H1 (cell line): ENCODE results near the gene TSHZ2. TPM values are rescaled to one million over a fixed set of nuclear protein-coding genes. Genes with fewer than 3 reads are reported as not detected.

Experiments
- CTCF ChIA-PET: fragments of 300-600 bp; sonication (Branson Sonifier 250); formaldehyde crosslinking; loops from one replicate; lab custom pipeline; 2021; ENCODE audit not compliant: partially characterized antibody; lab: Charles Lee
- POLR2A ChIA-PET: fragments of 300-600 bp; sonication (Branson Sonifier 250); formaldehyde crosslinking; loops from one replicate; lab custom pipeline; 2021; ENCODE audit warnings: inconsistent platforms; ENCODE audit not compliant: partially characterized antibody; lab: Charles Lee
- DNase-seq, 2 experiments: peaks; one replicate each; pipeline versions ENCODE4 v3.0.0 to v3.0.0-alpha.2; 2010 to 2022; ENCODE audit warnings: low spot score in 2 of 2, low read depth in 1 of 2, mixed read lengths in 1 of 2
- FAIRE-seq: peaks from 2 replicates; lab custom pipeline; 2011; peaks lifted over from hg19 to GRCh38; lab: Jason Lieb, UNC
- H2AFZ ChIP-seq: 2 replicates; pipeline ENCODE4 v1.8.1; 2012; ENCODE audit warnings: low read length, inconsistent platforms
- H2AK5ac ChIP-seq: 2 replicates; pipeline ENCODE4 v1.6.1; 2013; ENCODE audit warnings: low read depth, low read length
- H2BK120ac ChIP-seq: replicated peaks from 2 replicates; pipeline ENCODE3; 2013; ENCODE audit warnings: low read depth, low read length, inconsistent platforms
- H2BK12ac ChIP-seq: 2 replicates; pipeline ENCODE4 v1.6.1; 2013; ENCODE audit warnings: low read depth, low read length
- H2BK15ac ChIP-seq: 2 replicates; pipeline ENCODE4 v1.6.1; 2013; ENCODE audit warnings: low read length
- H2BK20ac ChIP-seq: 2 replicates; pipeline ENCODE4 v1.6.1; 2013; ENCODE audit warnings: low read length
- H2BK5ac ChIP-seq: 2 replicates; pipeline ENCODE4 v1.6.1; 2013; ENCODE audit warnings: low read depth, low read length
- H3K14ac ChIP-seq: 2 replicates; pipeline ENCODE4 v1.6.1; 2013; ENCODE audit warnings: inconsistent platforms; ENCODE audit not compliant: insufficient read length
- H3K18ac ChIP-seq: 2 replicates; pipeline ENCODE4 v1.6.1; 2013; ENCODE audit warnings: low read length; ENCODE audit errors: extremely low read depth
- H3K23ac ChIP-seq: 2 replicates; pipeline ENCODE4 v1.6.1; 2013; ENCODE audit warnings: inconsistent platforms; ENCODE audit not compliant: insufficient read length
- H3K23me2 ChIP-seq: 2 replicates; pipeline ENCODE4 v1.6.1; 2013; ENCODE audit warnings: low read depth, low read length
- H3K27ac ChIP-seq: 2 replicates; pipeline ENCODE4 v1.6.1; 2011; ENCODE audit warnings: low read depth, low read length, inconsistent platforms
- H3K27me3 ChIP-seq, 4 experiments: replicated peaks in 1 of 4; 1 replicate in 1 of 4; 2 replicates in 3 of 4; pipeline versions ENCODE4 v1.6.1 to v1.8.1; 2011 to 2013; ENCODE audit warnings: low read length in 3 of 4, mild to moderate bottlenecking in 3 of 4, inconsistent platforms in 2 of 4, mixed read lengths in 2 of 4, moderate library complexity in 1 of 4; ENCODE audit not compliant: control insufficient read depth in 3 of 4, insufficient read depth in 3 of 4; ENCODE audit errors: extremely low read depth in 1 of 4
- H3K36me3 ChIP-seq, 4 experiments: 2 replicates each; pipeline versions ENCODE4 v1.6.1 to v1.8.1; 2011 to 2013; ENCODE audit warnings: mild to moderate bottlenecking in 4 of 4, low read length in 3 of 4, moderate library complexity in 2 of 4, control low read depth in 1 of 4, inconsistent platforms in 1 of 4; ENCODE audit not compliant: insufficient read depth in 4 of 4, control insufficient read depth in 2 of 4
- H3K4ac ChIP-seq: replicated peaks from 2 replicates; pipeline ENCODE3; 2013; ENCODE audit warnings: low read length, low read depth, mixed read lengths, inconsistent platforms; ENCODE audit not compliant: insufficient read length
- H3K4me1 ChIP-seq, 4 experiments: replicated peaks in 1 of 4; 1 replicate in 1 of 4; 2 replicates in 3 of 4; pipeline versions ENCODE4 v1.6.1 to v1.8.1; 2011 to 2013; ENCODE audit warnings: low read length in 3 of 4, inconsistent platforms in 2 of 4, mixed read lengths in 1 of 4; ENCODE audit not compliant: insufficient read depth in 4 of 4, control insufficient read depth in 3 of 4
- H3K4me2 ChIP-seq, 2 experiments: 2 replicates each; pipeline versions ENCODE4 v1.6.1 to v1.8.1; 2011 to 2013; ENCODE audit warnings: low read depth in 2 of 2, low read length in 2 of 2, control low read depth in 1 of 2, inconsistent platforms in 1 of 2, mild to moderate bottlenecking in 1 of 2; ENCODE audit not compliant: insufficient read depth in 1 of 2
- H3K4me3 ChIP-seq, 4 experiments: fragments of 200-600, 300-600 bp in 1 of 4; sonication (generic), shearing (Covaris generic), sonication (Bioruptor Twin) in 1 of 4; 2 replicates each; pipeline versions ENCODE4 v1.5.1 to v1.8.1; 2011 to 2016; ENCODE audit warnings: low read length in 4 of 4, low read depth in 3 of 4, control low read depth in 2 of 4, inconsistent platforms in 2 of 4, mild to moderate bottlenecking in 2 of 4, mixed read lengths in 1 of 4, moderate library complexity in 1 of 4; ENCODE audit not compliant: insufficient read depth in 2 of 4; ENCODE audit errors: extremely low read depth in 1 of 4
- H3K56ac ChIP-seq: replicated peaks from 2 replicates; pipeline ENCODE3; 2013; ENCODE audit warnings: low read depth, mild to moderate bottlenecking, mixed read lengths, low read length, inconsistent platforms; ENCODE audit not compliant: insufficient read length
- H3K79me1 ChIP-seq: 2 replicates; pipeline ENCODE4 v1.6.1; 2013; ENCODE audit warnings: low read depth, low read length, control low read depth
- H3K79me2 ChIP-seq, 2 experiments: 2 replicates each; pipeline versions ENCODE4 v1.6.1 to v1.8.1; 2012 to 2013; ENCODE audit warnings: low read length in 2 of 2, mild to moderate bottlenecking in 2 of 2, inconsistent platforms in 1 of 2; ENCODE audit not compliant: insufficient read depth in 2 of 2, control insufficient read depth in 1 of 2
- H3K9ac ChIP-seq, 4 experiments: replicated peaks in 1 of 4; 1 replicate in 1 of 4; 2 replicates in 3 of 4; pipeline versions ENCODE4 v1.6.1 to v1.8.1; 2011 to 2013; ENCODE audit warnings: low read depth in 3 of 4, low read length in 3 of 4, control low read depth in 2 of 4, mild to moderate bottlenecking in 2 of 4, moderate library complexity in 2 of 4, inconsistent platforms in 1 of 4; ENCODE audit errors: extremely low read depth in 1 of 4
- H3K9me3 ChIP-seq, 2 experiments: 2 replicates each; pipeline versions ENCODE4 v1.6.1 to v1.8.1; 2012 to 2013; ENCODE audit warnings: mild to moderate bottlenecking in 2 of 2, moderate library complexity in 2 of 2, control low read depth in 1 of 2, inconsistent platforms in 1 of 2, low read depth in 1 of 2, low read length in 1 of 2, mixed read lengths in 1 of 2; ENCODE audit not compliant: insufficient read depth in 2 of 2
- H4K20me1 ChIP-seq, 2 experiments: replicated peaks in 1 of 2; 2 replicates each; pipeline versions ENCODE3 to v1.8.1; 2011 to 2013; ENCODE audit warnings: inconsistent platforms in 2 of 2, low read length in 2 of 2, mild to moderate bottlenecking in 1 of 2; ENCODE audit not compliant: insufficient read depth in 2 of 2, control insufficient read depth in 1 of 2
- H4K5ac ChIP-seq: 2 replicates; pipeline ENCODE4 v1.6.1; 2013; ENCODE audit warnings: low read length, low read depth, mixed read lengths, inconsistent platforms; ENCODE audit not compliant: insufficient read length
- H4K8ac ChIP-seq: 2 replicates; pipeline ENCODE4 v1.8.0; 2013; ENCODE audit warnings: mild to moderate bottlenecking, moderate library complexity, low read length, inconsistent platforms; ENCODE audit not compliant: insufficient read depth; ENCODE audit errors: extremely low read depth
- H4K91ac ChIP-seq: replicated peaks from 2 replicates; pipeline ENCODE3; 2013; ENCODE audit warnings: low read length, mixed read lengths, inconsistent platforms; ENCODE audit not compliant: insufficient read length
- CHD1 ChIP-seq: IDR thresholded peaks from 2 replicates; pipeline ENCODE4 v1.6.1; 2012; ENCODE audit warnings: low read depth, low read length, improper control_type of control experiment
- CHD2 ChIP-seq: IDR thresholded peaks from 2 replicates; pipeline ENCODE4 v1.6.1; 2012; ENCODE audit warnings: low read length, improper control_type of control experiment
- CREB1 ChIP-seq: IDR thresholded peaks from 2 replicates; pipeline ENCODE4 v1.6.1; 2012; ENCODE audit warnings: inconsistent platforms
- CTBP2 ChIP-seq: IDR thresholded peaks from 2 replicates; pipeline ENCODE4 v1.7.0; 2011; ENCODE audit warnings: borderline replicate concordance, mild to moderate bottlenecking, moderate library complexity, mixed read lengths, low read length; ENCODE audit not compliant: insufficient read depth, insufficient read length
- KDM4A ChIP-seq: IDR thresholded peaks from one replicate; pipeline ENCODE4 v1.7.1; 2012; ENCODE audit warnings: low read depth, mild to moderate bottlenecking, moderate library complexity, low read length, inconsistent platforms; ENCODE audit not compliant: severe bottlenecking
- PHF8 ChIP-seq: fragments of 200-600 bp; sonication (generic); conservative IDR thresholded peaks from 2 replicates; pipeline ENCODE4 v1.7.1; 2012; ENCODE audit warnings: low read depth, mild to moderate bottlenecking, inconsistent platforms, low read length, moderate library complexity
- POLR2A ChIP-seq, 2 experiments: IDR thresholded peaks; 1 replicate in 1 of 2; 2 replicates in 1 of 2; pipeline ENCODE4 v1.6.1; 2011; ENCODE audit warnings: low read depth in 2 of 2, low read length in 2 of 2, mild to moderate bottlenecking in 2 of 2; ENCODE audit errors: control extremely low read depth in 1 of 2
- POLR2AphosphoS5 ChIP-seq: IDR thresholded peaks from 2 replicates; pipeline ENCODE4 v1.6.1; 2011; ENCODE audit warnings: low read depth, low read length
- SIX5 ChIP-seq: IDR thresholded peaks from 2 replicates; pipeline ENCODE4 v1.6.1; 2011; ENCODE audit warnings: mild to moderate bottlenecking, low read depth, low read length
- TAF1 ChIP-seq: IDR thresholded peaks from 2 replicates; pipeline ENCODE4 v1.6.1; 2011; ENCODE audit warnings: mild to moderate bottlenecking, low read depth, low read length
- TCF12 ChIP-seq: IDR thresholded peaks from 2 replicates; pipeline ENCODE4 v1.6.1; 2011; ENCODE audit warnings: low read depth, mild to moderate bottlenecking, low read length
- WGBS, 2 experiments: shearing (Covaris generic) in 1 of 2; methylation state at CpG; one replicate each; pipeline versions ENCODE4 v1.1.6 to v1.1.7; 2013 to 2015; ENCODE audit warnings: low lambda C conversion rate in 2 of 2, mixed read lengths in 2 of 2, inconsistent platforms in 1 of 2, low coverage in 1 of 2, missing lambda C conversion rate in 1 of 2; ENCODE audit not compliant: insufficient replicate concordance in 2 of 2, insufficient coverage in 1 of 2, insufficient read length in 1 of 2; ENCODE audit errors: extremely low coverage in 1 of 2, missing lambda C conversion rate in 1 of 2; 5-methylcytosine and 5-hydroxymethylcytosine counted together
- polyA plus RNA-seq, 7 experiments: library from polyadenylated mRNA; depleted of rRNA in 3 of 7; stranded (reverse) in 5 of 7; unstranded in 2 of 7; fragments of >200 nt in 5 of 7; fragments of 200-250 nt in 2 of 7; gene quantifications; 1 replicate in 5 of 7; 2 replicates in 1 of 7; 4 replicates in 1 of 7; pipeline versions ENCODE4 v1.2.1 to v1.2.3, GENCODE V29; 2011 to 2013; ENCODE audit warnings: missing spikeins in 2 of 7, mixed read lengths in 2 of 7
- total RNA-seq: library from RNA; stranded (reverse); fragmentation: NEBNext Ultra II Directional; extraction: Animal tissue kit (Norgen Biotek cat#: 25700); gene quantifications from 2 replicates; pipeline ENCODE4 v1.2.1, GENCODE V29; 2021

The TSHZ2 gene
- total and polyA plus RNA-seq, 2 of the 8 experiments (the other 6 are each of a cell fraction or from before 2014, with no cell fraction given): 0.14 to 0.30 TPM

- H3K4me2 ChIP-seq: no peak overlapping the region
- CTCF ChIA-PET: interaction anchor here (1.1 to 1.5 kb wide), 2 partner anchors 8 to 14 kb away, joined by 3 to 4 read pairs; no protein-coding TSS in a partner anchor
- TF ChIP-seq CREB1 (no peak), POLR2A (IDR thresholded peaks at IDR 0.05; ENCODE audit: control extremely low read depth in 1 of 2, low read depth in 2 of 2, low read length in 2 of 2) (no peak), TAF1 (no peak), CTBP2 (no peak), TCF12 (no peak), POLR2AphosphoS5 (no peak), KDM4A (no peak), CHD1 (no peak), CHD2 (no peak), SIX5 (no peak), PHF8 (no peak)
These were observed 3.0 kb downstream of the TSHZ2 start for GRCh38 chr20:52975029-52975732.

More at GRCh38 chr20:52975029-52975732, 3.0 kb downstream of the TSHZ2 start:
- H4K91ac ChIP-seq: no peak overlapping the region
- no peak overlapping the region for H3K4me3 ChIP-seq
- peaks cover 15% of the 10 kb centered on the region for H3K23me2 ChIP-seq
- no peak overlapping the region for H2BK20ac ChIP-seq
- no peak overlapping the region for H2BK120ac ChIP-seq
- no peaks in the 10 kb centered on the region for H4K20me1 ChIP-seq
- DNase-seq (no peak), FAIRE-seq (no peak)
- no peak overlapping the region for H2BK15ac ChIP-seq
- no peak overlapping the region for H2AK5ac ChIP-seq
- H2BK5ac ChIP-seq: no peak overlapping the region
- H3K27ac ChIP-seq: no peak overlapping the region
- no peak overlapping the region for H3K56ac ChIP-seq
- no peak overlapping the region for H3K4ac ChIP-seq
- no peaks in the 10 kb centered on the region for H3K9me3 ChIP-seq
- no peaks in the 10 kb centered on the region for H3K36me3 ChIP-seq
- H2AFZ ChIP-seq: no peak overlapping the region
- no peak overlapping the region for H3K14ac ChIP-seq
- peaks cover 0 to 8% (median 0%) of the 10 kb centered on the region in 4 experiments; a peak in 4 of 7 replicates for H3K27me3 ChIP-seq
- no peak overlapping the region for H3K9ac ChIP-seq
- no peak overlapping the region for H3K18ac ChIP-seq
- no peaks in the 10 kb centered on the region for H3K4me1 ChIP-seq
- H3K79me1 ChIP-seq: no peaks in the 10 kb centered on the region
- POLR2A ChIA-PET: no interaction called here
- no peak overlapping the region for H4K5ac ChIP-seq
- 94% methylated on average over 11 of the region's 11 CpGs; no CpG with 5 or more reads in 1 of the 2 experiments for WGBS, 2 experiments
- no peaks in the 10 kb centered on the region for H3K79me2 ChIP-seq
- H4K8ac ChIP-seq: no peak overlapping the region
- no peak overlapping the region for H2BK12ac ChIP-seq
- no peak overlapping the region for H3K23ac ChIP-seq
